Activated CD8-positive, alpha-beta memory T cell treated with anti-CD3 and anti-CD28 coated beads, Interleukin-2, amount 50 U/mL, for 1 hour (primary cell): ENCODE results near the gene LBHD1.
"Not testable (repeated sequence)": the region's sequence is repeated elsewhere in the genome, so short reads cannot be mapped to it uniquely, and the experiment has no call there.

Experiments
- DNase-seq: peaks from one replicate; pipeline ENCODE4 v3.0.0-alpha.2; 2020; ENCODE audit errors: extremely low read depth

Gene LBHD1

GRCh38 chr11:62671608-62672389, at the start of gene LBHD1, which contains the start of gene UQCC3:
TSS of gene LBHD1 (minus strand) at chr11:62672267. CDS start at chr11:62670031, 2,236 bp downstream.
TSS of gene UQCC3 (plus strand) at chr11:62671673. CDS start at chr11:62671746, 73 bp downstream.
- DNase-seq = no peak

GRCh38 chr11:62719302-62719978, 47.4 kb upstream of the LBHD1 start:
- no peak for DNase-seq

- DNase-seq = no peak
These were observed 44.7 kb upstream of the LBHD1 start for GRCh38 chr11:62716816-62717215.

DNA sequence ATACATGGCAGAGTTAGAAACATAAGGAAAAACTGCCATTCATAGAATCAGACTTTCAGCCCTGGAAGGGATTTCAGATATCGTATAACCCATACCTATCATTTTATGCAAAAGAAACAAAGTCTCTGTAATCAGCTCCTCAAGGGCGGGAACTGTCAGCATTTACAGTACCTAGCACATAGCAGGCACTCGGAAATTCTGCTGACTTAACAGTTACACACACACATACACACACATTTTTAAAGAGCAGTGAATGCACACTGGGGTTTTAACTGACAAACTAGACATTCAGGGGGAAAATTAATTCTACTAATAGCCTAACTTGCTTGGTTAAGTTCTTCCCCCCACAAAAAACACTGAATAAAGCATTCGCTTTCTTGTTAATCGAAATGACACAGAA, 44.1 kb upstream of the LBHD1 start:
- DNase-seq = no peak

- DNase-seq = no peak
These were observed 43.4 kb upstream of the LBHD1 start for GRCh38 chr11:62715150-62716130.

DNA sequence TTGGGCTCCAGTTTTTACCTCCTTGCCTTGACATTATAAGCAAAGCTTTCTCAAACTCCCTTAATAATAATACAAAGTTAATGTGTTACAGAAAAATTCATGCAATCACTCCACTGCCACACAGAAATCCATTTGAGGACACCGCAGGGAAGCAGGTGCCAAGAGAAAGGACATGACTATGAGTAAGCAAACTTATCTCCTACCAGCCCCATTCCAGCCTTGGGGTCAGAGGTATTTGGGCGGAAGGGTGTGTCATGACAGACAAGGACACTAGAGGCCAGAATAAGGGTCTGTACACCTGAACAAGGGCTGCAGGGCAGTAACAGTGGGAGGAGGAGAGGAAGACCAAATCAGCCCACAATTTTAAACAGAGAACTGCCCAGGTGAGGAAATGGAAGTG, 41.3 kb upstream of the LBHD1 start:
- DNase-seq = no peak

DNA sequence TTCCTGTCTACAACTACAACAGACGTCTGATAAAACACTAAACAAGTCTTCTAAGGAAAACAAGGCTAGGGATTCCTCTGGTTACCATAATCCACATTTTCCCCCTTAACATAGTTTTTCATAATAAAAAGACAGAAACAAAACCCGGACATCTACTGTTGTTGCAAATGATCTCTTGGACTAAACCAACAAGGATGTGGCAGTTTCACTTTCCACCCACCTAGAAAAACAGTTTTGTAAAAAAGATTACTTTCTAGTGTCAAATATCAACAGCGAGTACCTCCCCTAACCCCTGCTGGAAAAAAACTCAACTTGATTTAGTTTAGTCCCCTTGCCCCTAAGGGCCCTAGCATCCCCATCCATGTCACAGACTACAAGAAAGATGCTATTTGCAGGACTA, 40.8 kb upstream of the LBHD1 start:
- no peak for DNase-seq

GRCh38 chr11:62712276-62712812, 40.3 kb upstream of the LBHD1 start:
- DNase-seq = no peak

- no peak for DNase-seq
These were observed 37.9 kb upstream of the LBHD1 start for GRCh38 chr11:62710001-62710345.

DNA sequence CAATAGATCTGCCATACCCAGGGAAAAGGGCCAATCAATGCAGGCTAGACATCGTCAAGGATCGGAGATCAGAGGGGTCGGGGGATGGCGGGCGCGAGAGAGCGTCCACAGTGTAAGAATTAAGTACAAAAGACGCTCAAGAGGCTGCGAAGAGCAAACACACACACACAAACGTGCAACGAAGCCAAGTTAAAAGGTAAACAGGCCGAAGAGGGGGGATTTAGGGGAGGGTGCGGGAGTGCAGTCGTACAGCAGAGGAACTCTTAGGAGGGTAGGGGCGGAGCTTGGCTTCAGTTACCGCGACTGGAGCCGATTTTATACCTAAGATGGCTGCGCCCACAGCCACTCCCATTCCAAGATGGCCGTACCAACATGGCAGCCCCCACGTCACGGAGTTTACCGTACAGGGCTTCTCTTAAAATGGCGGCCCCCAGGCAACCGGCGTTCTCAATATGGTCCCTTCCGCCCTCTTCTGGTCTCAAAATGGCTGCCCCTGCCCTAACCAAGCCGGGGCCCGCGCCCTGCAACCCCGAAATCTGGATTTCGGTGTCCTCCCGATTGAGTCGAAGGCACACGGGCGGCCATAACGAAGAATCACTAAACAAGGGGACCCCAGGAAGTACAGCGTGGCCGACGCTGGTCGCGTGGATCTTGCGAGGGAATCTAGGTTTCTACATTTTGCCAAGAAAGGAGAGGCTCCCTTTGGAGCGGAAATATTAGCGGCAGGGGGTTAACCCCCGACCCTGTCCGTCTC, 37.4 kb upstream of the LBHD1 start:
- DNase-seq = peak; percentile 94

DNA sequence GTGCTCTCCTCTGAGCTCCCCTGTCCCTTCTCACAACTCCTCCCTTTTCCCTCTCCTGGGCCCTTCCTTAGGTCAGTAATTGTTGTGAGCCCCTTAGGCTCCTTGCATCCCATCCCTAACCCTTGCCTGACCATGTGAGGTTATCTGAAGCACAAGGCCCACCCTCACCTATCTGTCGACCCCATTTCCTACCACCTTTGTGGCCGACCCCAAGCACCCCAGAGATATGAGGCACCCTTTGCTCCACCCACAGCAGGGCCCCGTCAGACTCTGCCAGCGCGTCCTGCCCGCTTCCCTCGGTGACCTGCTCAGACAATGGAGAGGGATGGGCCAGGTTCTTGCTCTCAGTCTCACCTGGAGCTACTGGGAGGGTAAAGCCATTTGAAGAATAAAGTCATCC, 36.7 kb upstream of the LBHD1 start:
- no peak for DNase-seq

DNA sequence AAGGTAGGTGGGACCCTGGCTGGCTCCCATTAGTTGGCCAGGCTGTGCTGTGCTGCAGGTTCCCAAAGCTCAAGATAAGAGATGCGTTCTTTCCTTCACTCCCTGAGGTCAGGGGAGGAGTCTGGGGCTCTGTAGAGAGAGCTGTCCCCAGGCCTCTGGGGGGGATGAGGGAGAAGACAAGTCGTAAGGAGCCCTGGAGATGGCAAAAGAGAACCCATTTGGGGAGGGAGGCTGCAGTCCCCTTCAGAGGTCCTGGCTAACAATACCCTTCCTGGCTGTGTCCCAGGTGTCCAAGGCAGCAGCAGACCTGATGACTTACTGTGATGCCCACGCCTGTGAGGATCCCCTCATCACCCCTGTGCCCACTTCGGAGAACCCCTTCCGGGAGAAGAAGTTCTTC, 36.3 kb upstream of the LBHD1 start:
- DNase-seq = no peak

DNA sequence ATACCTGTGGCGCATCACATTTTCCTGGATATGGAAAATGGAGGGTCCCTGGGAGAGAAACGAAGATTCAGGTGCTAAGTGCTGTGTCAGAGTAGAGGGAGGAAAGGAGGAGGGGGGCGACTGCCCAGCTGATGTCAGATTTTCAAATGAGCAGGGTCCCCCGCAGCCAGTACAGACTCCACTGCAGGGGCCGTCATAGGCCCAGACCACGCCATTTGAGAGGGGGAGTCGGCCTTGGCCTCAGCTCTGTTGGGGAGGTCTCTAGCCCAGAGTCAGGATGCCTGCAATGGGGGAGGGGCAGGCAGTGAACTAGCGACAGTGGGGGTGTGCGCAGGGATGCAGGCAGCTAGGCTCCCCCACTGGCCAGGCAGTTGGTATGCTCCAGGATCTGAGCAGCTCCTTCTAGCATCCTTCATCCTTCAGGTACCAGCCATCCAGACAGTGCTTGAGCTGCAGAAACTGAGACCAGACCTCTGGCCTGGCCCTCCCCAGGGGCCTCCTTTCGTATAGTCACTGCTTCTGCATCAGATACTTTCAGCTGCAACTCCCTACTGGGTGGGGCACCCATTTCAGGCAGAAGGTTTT, 35.3 kb upstream of the LBHD1 start, which contains the start of the genes BSCL2 and GNG3:
TSS of gene BSCL2 (minus strand) at position 148 of the 585 bp plus-strand sequence. CDS start 229 bp downstream, outside the sequence.
TSS of gene GNG3 (plus strand) at position 400 of the 585 bp plus-strand sequence. CDS start 620 bp downstream, outside the sequence.
- no peak for DNase-seq

DNA sequence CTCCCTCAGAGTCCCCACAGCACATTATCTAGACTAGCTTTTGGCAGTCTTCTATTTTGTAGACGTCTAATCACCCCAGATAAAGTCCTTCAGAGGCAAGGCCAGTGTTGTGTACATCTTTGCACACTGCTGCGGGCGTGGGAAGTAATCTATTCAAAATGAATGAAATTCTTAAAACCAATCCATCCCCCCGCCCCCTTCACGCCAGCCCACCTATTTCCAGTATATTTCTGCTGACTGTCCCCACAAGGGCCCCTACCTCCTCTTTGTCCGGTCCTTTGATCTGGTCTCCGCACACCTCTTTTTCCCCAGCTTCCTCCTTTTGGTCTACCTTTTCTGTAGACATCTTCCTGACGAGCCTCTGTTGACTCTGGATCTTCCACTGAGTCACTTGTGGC, 34.8 kb upstream of the LBHD1 start:
- DNase-seq = no peak

DNA sequence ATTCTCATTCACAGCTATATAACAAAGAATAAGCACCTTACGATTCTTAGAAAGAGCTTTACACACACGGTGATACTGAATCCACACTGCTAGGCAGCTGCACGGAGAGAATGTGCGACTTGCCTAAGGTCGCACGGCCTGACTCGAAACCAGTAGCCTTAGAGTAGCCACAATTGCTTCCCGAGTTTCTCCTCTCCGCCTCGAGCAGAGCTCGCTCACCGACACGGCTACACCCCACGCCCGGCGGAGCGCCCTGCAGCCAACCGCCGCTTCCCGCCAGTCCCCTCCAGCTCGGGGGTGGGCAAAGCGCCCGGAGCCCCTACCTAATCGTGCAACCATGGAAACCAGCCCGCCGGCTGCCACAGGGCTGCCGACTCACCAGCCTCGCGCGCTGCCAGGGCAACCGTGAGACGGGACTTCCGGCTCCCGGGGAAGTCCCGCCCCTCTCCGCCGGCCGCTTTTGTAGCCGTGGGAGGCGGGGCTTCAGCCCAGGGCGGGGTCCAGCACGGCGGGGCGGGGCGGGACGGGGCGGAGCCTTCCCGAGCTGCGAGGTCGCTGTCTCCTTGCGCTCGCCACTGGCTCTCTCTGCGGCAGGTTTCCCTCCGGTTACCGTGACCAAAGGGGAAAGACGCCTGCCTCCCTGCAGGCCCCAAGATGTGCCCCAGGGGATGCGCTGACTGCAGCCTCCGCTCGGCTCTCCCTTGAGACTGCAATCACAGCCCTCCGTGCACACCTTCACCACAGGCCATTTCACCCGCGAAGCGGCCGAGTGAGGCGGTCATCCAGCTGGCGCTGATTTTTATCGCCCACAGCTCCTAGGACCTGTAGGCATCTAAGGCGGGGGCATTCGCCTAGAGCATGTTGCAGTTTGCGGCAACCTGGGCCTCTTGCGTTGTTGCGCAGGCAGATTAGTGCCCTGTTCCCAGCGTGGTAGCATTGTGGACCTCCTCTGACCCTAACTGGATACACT, 34.1 kb upstream of the LBHD1 start:
- DNase-seq = peak; percentile 87

GRCh38 chr11:62705413-62705812, 33.3 kb upstream of the LBHD1 start:
- DNase-seq = no peak

DNA sequence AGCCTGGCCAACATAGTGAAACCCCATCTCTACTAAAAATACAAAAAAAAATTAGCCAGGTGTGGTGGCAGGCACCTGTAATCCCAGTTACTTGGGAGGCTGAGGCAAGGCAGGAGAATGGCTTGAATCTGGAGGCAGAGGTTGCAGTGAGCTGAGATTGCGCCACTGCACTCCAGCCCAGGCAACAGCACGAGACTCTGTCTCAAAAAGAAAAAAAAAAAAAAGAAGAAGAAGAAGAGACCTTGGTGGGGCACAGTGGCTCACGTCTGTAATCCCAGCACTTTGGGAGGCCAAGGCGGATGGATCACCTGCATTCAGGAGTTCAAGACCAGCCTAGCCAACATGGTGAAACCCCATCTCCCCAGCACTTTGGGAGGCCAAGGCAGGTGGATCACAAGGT, 31.9 kb upstream of the LBHD1 start:
- DNase-seq = not testable (repeated sequence)

- DNase-seq = no peak
These were observed 30.2 kb upstream of the LBHD1 start for GRCh38 chr11:62702246-62702645.

DNA sequence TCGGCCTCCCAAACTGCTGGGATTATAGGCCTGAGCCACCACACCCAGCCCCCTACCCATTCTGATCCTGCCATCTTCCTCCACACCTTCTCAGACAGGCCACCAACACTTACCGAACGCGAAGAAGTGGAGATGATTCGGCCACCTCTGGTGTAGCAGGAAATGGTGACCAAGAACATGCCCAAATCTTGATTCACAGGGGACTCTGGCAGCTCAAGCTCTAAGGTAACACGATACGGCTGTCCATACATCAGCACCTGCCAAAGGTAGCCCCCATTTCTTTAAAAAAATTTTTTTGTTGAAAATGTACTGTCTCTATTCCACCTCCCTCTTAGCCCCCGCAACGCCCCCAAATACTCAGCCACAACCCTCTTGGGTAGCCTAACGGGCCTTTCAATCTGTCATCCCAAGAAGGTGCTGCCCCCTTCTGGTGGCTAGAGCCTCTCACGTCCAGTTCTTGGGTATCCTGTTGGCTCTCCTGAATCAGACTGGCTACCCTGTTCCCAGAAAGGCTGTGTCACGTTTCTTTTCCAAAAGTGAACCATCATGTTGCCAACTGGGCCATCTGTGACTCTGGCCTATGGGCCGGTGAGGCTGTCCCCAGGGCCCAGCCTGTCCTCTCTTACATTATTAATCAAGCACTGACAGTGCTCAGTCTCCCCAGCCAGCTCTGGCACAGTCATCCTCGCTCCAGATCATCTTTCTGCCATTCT, 22.5 kb upstream of the LBHD1 start:
- peak; percentile 54 for DNase-seq
